GM12878 (cell line): ENCODE results near the gene WWOX.

Experiments used
- BMI1 ChIP-seq: fragments of 450-650 bp; IDR thresholded peaks from 2 replicates; pipeline ENCODE4 v1.6.1; 2016; ENCODE audit warnings: mild to moderate bottlenecking, moderate library complexity, borderline replicate concordance
- CEBPB ChIP-seq, 2 experiments: fragments of 150-350 bp in 1 of 2; IDR thresholded peaks; 2 replicates each; pipeline ENCODE4 v1.6.1; 2012 to 2014; ENCODE audit warnings: low read depth in 2 of 2, low read length in 2 of 2, borderline replicate concordance in 1 of 2, inconsistent platforms in 1 of 2
- CTCF ChIP-seq, 3 experiments: IDR thresholded peaks in 2 of 3; conservative IDR thresholded peaks in 1 of 3; 2 replicates each; pipeline ENCODE4 v1.5.1; 2011; ENCODE audit warnings: low read depth in 3 of 3, low read length in 3 of 3, mild to moderate bottlenecking in 3 of 3, control low read depth in 2 of 3, moderate library complexity in 2 of 3, inconsistent platforms in 1 of 3, mixed read lengths in 1 of 3; ENCODE audit not compliant: control insufficient read depth in 2 of 3, insufficient read depth in 1 of 3; ENCODE audit errors: extremely low read depth in 1 of 3
- MAX ChIP-seq: IDR thresholded peaks from 2 replicates; pipeline ENCODE4 v1.6.1; 2012; ENCODE audit warnings: low read depth, low read length, improper control_type of control experiment
- MLLT1 ChIP-seq: fragments of 450-650 bp; IDR thresholded peaks from 2 replicates; pipeline ENCODE4 v1.6.1; 2016; ENCODE audit warnings: mild to moderate bottlenecking
- NBN ChIP-seq: fragments of 450-650 bp; IDR thresholded peaks from 2 replicates; pipeline ENCODE4 v1.6.1; 2016
- REST ChIP-seq: IDR thresholded peaks from 2 replicates; pipeline ENCODE4 v1.6.1; 2012; ENCODE audit warnings: mild to moderate bottlenecking, low read depth, low read length
- TCF12 ChIP-seq: IDR thresholded peaks from 2 replicates; pipeline ENCODE4 v1.6.1; 2011; ENCODE audit warnings: low read depth, mild to moderate bottlenecking, low read length
- USF2 ChIP-seq: IDR thresholded peaks from 2 replicates; pipeline ENCODE4 v1.6.1; 2011; ENCODE audit warnings: low read depth, low read length, improper control_type of control experiment, borderline replicate concordance

DNA sequence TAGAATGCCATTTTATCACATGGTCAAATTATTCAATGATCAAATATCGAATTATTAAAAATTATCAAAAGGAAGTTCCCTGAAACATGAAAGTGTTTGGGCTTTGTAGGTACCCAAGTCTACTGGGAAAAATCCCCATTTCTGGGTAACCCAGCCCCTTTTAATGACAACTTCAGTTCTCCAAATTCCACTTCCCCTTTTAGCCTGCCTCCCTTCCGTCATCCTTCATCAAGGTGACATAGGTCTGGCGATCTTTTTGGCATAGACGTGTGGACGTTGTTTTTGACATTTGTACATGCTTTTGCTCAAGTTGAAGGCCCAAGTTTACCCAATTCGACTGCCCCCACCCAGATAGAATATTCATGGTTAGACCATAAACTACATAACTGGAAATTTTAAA, 840.1 kb downstream of the WWOX start:
- TF ChIP-seq USF2 (no peak), NBN (no peak), REST (no peak), CEBPB (IDR thresholded peaks at IDR 0.05; ENCODE audit: borderline replicate concordance in 1 of 2, low read depth in 2 of 2, low read length in 2 of 2) (no peak), MAX (no peak), CTCF (IDR thresholded peaks at IDR 0.05 in 2 of 3, conservative IDR thresholded peaks at IDR 0.05 in 1 of 3; ENCODE audit: control insufficient read depth in 2 of 3, extremely low read depth in 1 of 3, insufficient read depth in 1 of 3, low read depth in 3 of 3, low read length in 3 of 3) (no peak), MLLT1 (no peak), BMI1 (no peak), TCF12 (no peak)
